IPS-15b (cell line): ENCODE results near the gene LRP2.

Experiments used
- H3K27me3 ChIP-seq: one replicate; pipeline ENCODE4 v1.6.1; 2013; ENCODE audit warnings: low read length; ENCODE audit not compliant: control insufficient read depth, insufficient read depth
- H3K36me3 ChIP-seq: one replicate; pipeline ENCODE4 v1.6.1; 2013; ENCODE audit warnings: low read length; ENCODE audit not compliant: control insufficient read depth, insufficient read depth
- H3K4me1 ChIP-seq: one replicate; pipeline ENCODE4 v1.6.1; 2013; ENCODE audit warnings: mild to moderate bottlenecking, low read length; ENCODE audit not compliant: control insufficient read depth, insufficient read depth
- H3K4me3 ChIP-seq: one replicate; pipeline ENCODE4 v1.5.1; 2013; ENCODE audit warnings: low read depth, low read length
- H3K9ac ChIP-seq: one replicate; pipeline ENCODE4 v1.6.1; 2013; ENCODE audit warnings: low read depth, mild to moderate bottlenecking, low read length
- H3K9me3 ChIP-seq: one replicate; pipeline ENCODE4 v1.6.1; 2013; ENCODE audit warnings: mild to moderate bottlenecking, low read length; ENCODE audit not compliant: control insufficient read depth, insufficient read depth

LRP2 gene

GRCh38 chr2:169090133-169090820 is 272.1 kb downstream of the LRP2 start:
- H3K9ac ChIP-seq, result no peak overlapping the region
- H3K4me3 ChIP-seq, result no peak overlapping the region
- no peaks in the 10 kb centered on the region for H3K36me3 ChIP-seq
- H3K4me1 ChIP-seq, result no peaks in the 10 kb centered on the region
- no peaks in the 10 kb centered on the region for H3K9me3 ChIP-seq
- H3K27me3 ChIP-seq, result no peaks in the 10 kb centered on the region

GRCh38 chr2:169089182-169089581 is 273.2 kb downstream of the LRP2 start:
- Histone ChIP-seq H3K36me3 (no peaks in the 10 kb centered on the region), H3K9me3 (no peaks in the 10 kb centered on the region), H3K27me3 (no peaks in the 10 kb centered on the region), H3K4me3 (no peak overlapping the region), H3K4me1 (no peaks in the 10 kb centered on the region), H3K9ac (no peak overlapping the region)

- Histone ChIP-seq H3K36me3 (no peaks in the 10 kb centered on the region), H3K4me1 (no peaks in the 10 kb centered on the region), H3K27me3 (no peaks in the 10 kb centered on the region), H3K9ac (no peak overlapping the region), H3K9me3 (no peaks in the 10 kb centered on the region), H3K4me3 (no peak overlapping the region)
Measured at GRCh38 chr2:169087757-169088379, 274.5 kb downstream of the LRP2 start.

- no peak overlapping the region for H3K9ac ChIP-seq
- H3K36me3 ChIP-seq, result no peaks in the 10 kb centered on the region
- H3K4me1 ChIP-seq, result no peaks in the 10 kb centered on the region
- H3K27me3 ChIP-seq, result no peaks in the 10 kb centered on the region
- no peak overlapping the region for H3K4me3 ChIP-seq
- H3K9me3 ChIP-seq, result no peaks in the 10 kb centered on the region
Measured at GRCh38 chr2:169086893-169087467, 275.4 kb downstream of the LRP2 start.

- H3K36me3 ChIP-seq, result no peaks in the 10 kb centered on the region
- H3K27me3 ChIP-seq, result no peaks in the 10 kb centered on the region
- H3K9me3 ChIP-seq, result no peaks in the 10 kb centered on the region
- H3K9ac ChIP-seq, result no peak overlapping the region
- no peaks in the 10 kb centered on the region for H3K4me1 ChIP-seq
- no peak overlapping the region for H3K4me3 ChIP-seq
Measured at GRCh38 chr2:169082995-169083394, 279.3 kb downstream of the LRP2 start.

GRCh38 chr2:169081551-169081950 is 280.8 kb downstream of the LRP2 start:
- Histone ChIP-seq H3K4me3 (no peak overlapping the region), H3K9me3 (no peaks in the 10 kb centered on the region), H3K36me3 (no peaks in the 10 kb centered on the region), H3K9ac (no peak overlapping the region), H3K27me3 (no peaks in the 10 kb centered on the region), H3K4me1 (no peaks in the 10 kb centered on the region)

GRCh38 chr2:169080250-169081069 is 281.9 kb downstream of the LRP2 start:
- Histone ChIP-seq H3K27me3 (no peaks in the 10 kb centered on the region), H3K9me3 (no peaks in the 10 kb centered on the region), H3K4me1 (no peaks in the 10 kb centered on the region), H3K4me3 (no peak overlapping the region), H3K9ac (no peak overlapping the region), H3K36me3 (no peaks in the 10 kb centered on the region)

- H3K4me3 ChIP-seq, result no peak overlapping the region
- H3K9ac ChIP-seq, result no peak overlapping the region
- H3K36me3 ChIP-seq, result no peaks in the 10 kb centered on the region
- no peaks in the 10 kb centered on the region for H3K27me3 ChIP-seq
- no peaks in the 10 kb centered on the region for H3K9me3 ChIP-seq
- H3K4me1 ChIP-seq, result no peaks in the 10 kb centered on the region
Measured at GRCh38 chr2:169077674-169078240, 284.6 kb downstream of the LRP2 start.
